ENCODE measurements around the gene MEGF6. TPM values are rescaled to one million over a fixed set of nuclear protein-coding genes. Genes with fewer than 3 reads are reported as not detected.

The MEGF6 gene
- total and polyA plus RNA-seq, 9 of the 15 experiments (the other 6 are each of a cell fraction or from before 2014, with no cell fraction given): 0.03 to 1.7 (median 0.24) TPM; not detected in 3

DNA sequence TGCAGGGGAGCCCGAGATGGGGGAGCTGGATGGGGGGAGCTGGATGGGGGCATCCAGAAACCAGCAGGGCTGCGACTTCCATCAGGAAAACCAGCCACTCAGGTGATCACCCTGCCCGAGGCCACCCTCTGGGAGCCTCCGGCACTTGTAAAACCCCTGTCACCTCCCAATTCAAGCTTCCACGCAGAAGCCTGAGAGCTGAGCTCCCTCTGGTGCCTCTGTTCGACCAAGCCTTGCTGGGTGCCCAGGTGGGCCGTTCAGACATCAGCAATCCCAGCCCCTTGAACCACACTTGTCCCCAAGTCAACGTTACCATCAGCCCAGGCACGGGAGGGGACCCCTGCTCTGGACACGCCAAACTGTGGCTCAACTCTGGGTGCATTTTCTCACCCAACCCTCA, 59.6 kb downstream of the MEGF6 start:
- no peak for ATAC-seq
- CTCF ChIA-PET (ENCODE audit: low intra/inter-chr PET ratio): no interaction called here
- H3K9me3 ChIP-seq (replicated peaks; ENCODE audit: control insufficient read depth, insufficient read depth, low read depth, low read length): no peaks in the 10 kb centered on the region
- H3K4me3 ChIP-seq: no peak overlapping the region
- H3K79me2 ChIP-seq (ENCODE audit: control insufficient read depth, insufficient read depth, low read length): no peaks in the 10 kb centered on the region
- H3K4me2 ChIP-seq (ENCODE audit: insufficient read depth, low read length): no peak overlapping the region
- no peak overlapping the region for H3K9ac ChIP-seq (ENCODE audit: insufficient read depth in 1 of 2, low read depth in 2 of 2, low read length in 2 of 2)
- WGBS (ENCODE audit: insufficient coverage, low coverage, missing lambda C conversion rate): 3% methylated on average over 10 of the region's 10 CpGs
- POLR2A ChIA-PET: interaction anchor here (0.6 to 1.3 kb wide), 2 partner anchors 13 to 17 kb away, joined by 3 to 5 read pairs; no protein-coding TSS in a partner anchor
- peaks cover 0 to 47% of the 10 kb centered on the region in 2 experiments; a peak in 1 of 5 replicates for H3K4me1 ChIP-seq (replicated peaks in 1 of 2; ENCODE audit: control insufficient read depth in 2 of 2, insufficient read depth in 2 of 2, low read length in 2 of 2)
- in situ Hi-C loops (cut with MboI): no loop called here
- no TSS peak for BruUV-seq (replicated peaks)
- no peaks in the 10 kb centered on the region for H3K36me3 ChIP-seq (ENCODE audit: control insufficient read depth, insufficient read depth, low read length)
- H3K27ac ChIP-seq (ENCODE audit: extremely low read depth, low read depth, low read length): no peak overlapping the region
- no peak for FAIRE-seq
- peaks cover 46% of the 10 kb centered on the region; the same call in 1 of the 2 replicates for H4K20me1 ChIP-seq (replicated peaks; ENCODE audit: control insufficient read depth, insufficient read depth, low read length)
- H2AFZ ChIP-seq (ENCODE audit: low read depth, low read length): no peak overlapping the region
- intact Hi-C loops (cut with micrococcal nuclease): no loop called here
- H3K9me1 ChIP-seq (ENCODE audit: control insufficient read depth, insufficient read depth, low read length): no peaks in the 10 kb centered on the region
- peaks cover 37 to 68% of the 10 kb centered on the region in 2 experiments; a peak in 4 of 5 replicates for H3K27me3 ChIP-seq (ENCODE audit: control insufficient read depth in 2 of 2, insufficient read depth in 2 of 2, low read length in 2 of 2)
- DNase-seq (ENCODE audit: extremely low read depth in 1 of 4, low spot score in 3 of 4): no peak
- TF ChIP-seq ZNF57 (CRISPR knock-in tag; IDR thresholded peaks at IDR 0.05) (no peak), NCOA2 (IDR thresholded peaks at IDR 0.05; ENCODE audit: partially characterized antibody in 2 of 2) (no peak), RBM25 (IDR thresholded peaks at IDR 0.05; ENCODE audit: low read depth, low read length, severe bottlenecking) (no peak)
- TF ChIP-seq, protein P1, sequence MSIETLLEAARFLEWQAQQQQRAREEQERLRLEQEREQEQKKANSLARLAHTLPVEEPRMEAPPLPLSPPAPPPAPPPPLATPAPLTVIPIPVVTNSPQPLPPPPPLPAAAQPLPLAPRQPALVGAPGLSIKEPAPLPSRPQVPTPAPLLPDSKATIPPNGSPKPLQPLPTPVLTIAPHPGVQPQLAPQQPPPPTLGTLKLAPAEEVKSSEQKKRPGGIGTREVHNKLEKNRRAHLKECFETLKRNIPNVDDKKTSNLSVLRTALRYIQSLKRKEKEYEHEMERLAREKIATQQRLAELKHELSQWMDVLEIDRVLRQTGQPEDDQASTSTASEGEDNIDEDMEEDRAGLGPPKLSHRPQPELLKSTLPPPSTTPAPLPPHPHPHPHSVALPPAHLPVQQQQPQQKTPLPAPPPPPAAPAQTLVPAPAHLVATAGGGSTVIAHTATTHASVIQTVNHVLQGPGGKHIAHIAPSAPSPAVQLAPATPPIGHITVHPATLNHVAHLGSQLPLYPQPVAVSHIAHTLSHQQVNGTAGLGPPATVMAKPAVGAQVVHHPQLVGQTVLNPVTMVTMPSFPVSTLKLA (conservative IDR thresholded peaks at IDR 0.05): no peak
- TF ChIP-seq, protein P2, sequence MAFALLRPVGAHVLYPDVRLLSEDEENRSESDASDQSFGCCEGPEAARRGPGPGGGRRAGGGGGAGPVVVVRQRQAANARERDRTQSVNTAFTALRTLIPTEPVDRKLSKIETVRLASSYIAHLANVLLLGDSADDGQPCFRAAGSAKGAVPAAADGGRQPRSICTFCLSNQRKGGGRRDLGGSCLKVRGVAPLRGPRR (CRISPR knock-in tag; IDR thresholded peaks at IDR 0.05): no peak
- TF ChIP-seq, protein P3, sequence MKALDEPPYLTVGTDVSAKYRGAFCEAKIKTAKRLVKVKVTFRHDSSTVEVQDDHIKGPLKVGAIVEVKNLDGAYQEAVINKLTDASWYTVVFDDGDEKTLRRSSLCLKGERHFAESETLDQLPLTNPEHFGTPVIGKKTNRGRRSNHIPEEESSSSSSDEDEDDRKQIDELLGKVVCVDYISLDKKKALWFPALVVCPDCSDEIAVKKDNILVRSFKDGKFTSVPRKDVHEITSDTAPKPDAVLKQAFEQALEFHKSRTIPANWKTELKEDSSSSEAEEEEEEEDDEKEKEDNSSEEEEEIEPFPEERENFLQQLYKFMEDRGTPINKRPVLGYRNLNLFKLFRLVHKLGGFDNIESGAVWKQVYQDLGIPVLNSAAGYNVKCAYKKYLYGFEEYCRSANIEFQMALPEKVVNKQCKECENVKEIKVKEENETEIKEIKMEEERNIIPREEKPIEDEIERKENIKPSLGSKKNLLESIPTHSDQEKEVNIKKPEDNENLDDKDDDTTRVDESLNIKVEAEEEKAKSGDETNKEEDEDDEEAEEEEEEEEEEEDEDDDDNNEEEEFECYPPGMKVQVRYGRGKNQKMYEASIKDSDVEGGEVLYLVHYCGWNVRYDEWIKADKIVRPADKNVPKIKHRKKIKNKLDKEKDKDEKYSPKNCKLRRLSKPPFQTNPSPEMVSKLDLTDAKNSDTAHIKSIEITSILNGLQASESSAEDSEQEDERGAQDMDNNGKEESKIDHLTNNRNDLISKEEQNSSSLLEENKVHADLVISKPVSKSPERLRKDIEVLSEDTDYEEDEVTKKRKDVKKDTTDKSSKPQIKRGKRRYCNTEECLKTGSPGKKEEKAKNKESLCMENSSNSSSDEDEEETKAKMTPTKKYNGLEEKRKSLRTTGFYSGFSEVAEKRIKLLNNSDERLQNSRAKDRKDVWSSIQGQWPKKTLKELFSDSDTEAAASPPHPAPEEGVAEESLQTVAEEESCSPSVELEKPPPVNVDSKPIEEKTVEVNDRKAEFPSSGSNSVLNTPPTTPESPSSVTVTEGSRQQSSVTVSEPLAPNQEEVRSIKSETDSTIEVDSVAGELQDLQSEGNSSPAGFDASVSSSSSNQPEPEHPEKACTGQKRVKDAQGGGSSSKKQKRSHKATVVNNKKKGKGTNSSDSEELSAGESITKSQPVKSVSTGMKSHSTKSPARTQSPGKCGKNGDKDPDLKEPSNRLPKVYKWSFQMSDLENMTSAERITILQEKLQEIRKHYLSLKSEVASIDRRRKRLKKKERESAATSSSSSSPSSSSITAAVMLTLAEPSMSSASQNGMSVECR (CRISPR knock-in tag; IDR thresholded peaks at IDR 0.05): no peak

Measured in K562 (cell line).